Body of pancreas (tissue), 4 donors: ENCODE data around the gene GPRIN3. TPM values are rescaled to one million over a fixed set of nuclear protein-coding genes. Genes with fewer than 3 reads are reported as not detected.

Experiments
- ATAC-seq: fragments of 150-250 bp; one replicate; pipeline ENCODE4 v1.9.1; 2016
- DNase-seq, 4 donors: peaks; one replicate each; pipeline ENCODE4 v3.0.0-alpha.2; 2019
- H3K27ac ChIP-seq, 4 donors: fragments of 200-600 bp; sonication (generic); 1 replicate in 3 of 4; 2 replicates in 1 of 4; pipeline versions ENCODE4 v1.5.1 to v1.6.1; 2016 to 2019; ENCODE audit warnings: mild to moderate bottlenecking in 1 of 4, mixed read lengths in 1 of 4, moderate library complexity in 1 of 4
- H3K27me3 ChIP-seq, 2 donors: fragments of 200-600 bp; sonication (generic); one replicate each; pipeline ENCODE4 v1.6.0; 2016; ENCODE audit warnings: mild to moderate bottlenecking in 1 of 2
- H3K36me3 ChIP-seq, 2 donors: fragments of 200-600 bp; sonication (generic); replicated peaks in 1 of 2; 2 replicates each; pipeline ENCODE4 v1.5.1; 2016; ENCODE audit warnings: low read depth in 2 of 2; ENCODE audit not compliant: insufficient read depth in 1 of 2
- H3K4me1 ChIP-seq: fragments of 200-600 bp; sonication (generic); one replicate; pipeline ENCODE4 v1.6.0; 2016
- H3K4me3 ChIP-seq, 2 donors: fragments of 200-600 bp; sonication (generic); 1 replicate in 1 of 2; 2 replicates in 1 of 2; pipeline ENCODE4 v1.5.1; 2016 to 2019
- H3K9me3 ChIP-seq, 3 donors: fragments of 200-600 bp; sonication (generic); 1 replicate in 2 of 3; 2 replicates in 1 of 3; pipeline ENCODE4 v1.5.1; 2016
- POLR2A ChIP-seq, 3 donors: fragments of 450-650 bp; IDR thresholded peaks; one replicate each; pipeline ENCODE4 v1.6.1; 2016; ENCODE audit warnings: antibody characterized with exemption in 3 of 3, mild to moderate bottlenecking in 2 of 3
- WGBS, 2 donors: methylation state at CpG; one replicate each; pipeline ENCODE4 v1.1.5; 2017; 5-methylcytosine and 5-hydroxymethylcytosine counted together
- intact Hi-C: fragments of 100-400 bp; cut with DNase I; formaldehyde crosslinking; loops from one replicate; pipeline ENCODE4 v1.15.1; 2023
- total RNA-seq, 2 donors: library from RNA; depleted of rRNA; stranded (reverse); fragments of >200 nt; gene quantifications; one replicate each; pipeline ENCODE4 v1.1.0, GENCODE V29; 2016
- TF ChIP-seq, protein P1 (sequence below), 7 experiments: fragments of 450-650 bp in 4 of 7; fragments of 200-600 bp in 3 of 7; sonication (generic) in 3 of 7; IDR thresholded peaks; one replicate each; pipeline ENCODE4 v1.5.1; 2016 to 2019; ENCODE audit warnings: antibody characterized with exemption in 7 of 7

GPRIN3 gene
- total RNA-seq, 2 donors from 2014 or later, result 5.3 to 9.3 TPM

- 27 to 32% methylated on average over 2 of the region's 2 CpGs for WGBS, 2 donors
- no peak overlapping the region for H3K4me3 ChIP-seq
- intact Hi-C loops, result no loop called here
- no peaks in the 10 kb centered on the region for H3K9me3 ChIP-seq
- peak overlapping the region; percentile 39 to 93 (median 84) for H3K27ac ChIP-seq
- ATAC-seq (no peak), DNase-seq (no peak)
- TF ChIP-seq, protein P1, sequence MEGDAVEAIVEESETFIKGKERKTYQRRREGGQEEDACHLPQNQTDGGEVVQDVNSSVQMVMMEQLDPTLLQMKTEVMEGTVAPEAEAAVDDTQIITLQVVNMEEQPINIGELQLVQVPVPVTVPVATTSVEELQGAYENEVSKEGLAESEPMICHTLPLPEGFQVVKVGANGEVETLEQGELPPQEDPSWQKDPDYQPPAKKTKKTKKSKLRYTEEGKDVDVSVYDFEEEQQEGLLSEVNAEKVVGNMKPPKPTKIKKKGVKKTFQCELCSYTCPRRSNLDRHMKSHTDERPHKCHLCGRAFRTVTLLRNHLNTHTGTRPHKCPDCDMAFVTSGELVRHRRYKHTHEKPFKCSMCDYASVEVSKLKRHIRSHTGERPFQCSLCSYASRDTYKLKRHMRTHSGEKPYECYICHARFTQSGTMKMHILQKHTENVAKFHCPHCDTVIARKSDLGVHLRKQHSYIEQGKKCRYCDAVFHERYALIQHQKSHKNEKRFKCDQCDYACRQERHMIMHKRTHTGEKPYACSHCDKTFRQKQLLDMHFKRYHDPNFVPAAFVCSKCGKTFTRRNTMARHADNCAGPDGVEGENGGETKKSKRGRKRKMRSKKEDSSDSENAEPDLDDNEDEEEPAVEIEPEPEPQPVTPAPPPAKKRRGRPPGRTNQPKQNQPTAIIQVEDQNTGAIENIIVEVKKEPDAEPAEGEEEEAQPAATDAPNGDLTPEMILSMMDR (IDR thresholded peaks at IDR 0.05), result no peak
- H3K4me1 ChIP-seq, result peaks cover 73% of the 10 kb centered on the region
- H3K27me3 ChIP-seq, result no peaks in the 10 kb centered on the region
- no peaks in the 10 kb centered on the region for H3K36me3 ChIP-seq
Observed at GRCh38 chr4:89296896-89297295, 10.7 kb downstream of the GPRIN3 start.

GRCh38 chr4:89296399-89296798 is 11.2 kb downstream of the GPRIN3 start:
- Histone ChIP-seq H3K9me3 (no peaks in the 10 kb centered on the region), H3K4me1 (peaks cover 70% of the 10 kb centered on the region), H3K27me3 (no peaks in the 10 kb centered on the region), H3K36me3 (no peaks in the 10 kb centered on the region), H3K4me3 (no peak overlapping the region), H3K27ac (peak overlapping the region; percentile 39 to 93 (median 84))
- 6 to 19% methylated on average over 1 of the region's 1 CpG for WGBS, 2 donors
- peak; percentile 86 for ATAC-seq
- intact Hi-C loops, result no loop called here
- TF ChIP-seq, protein P1 (IDR thresholded peaks at IDR 0.05), result peak in 1 of 7 experiments; percentile 1
- TF ChIP-seq POLR2A (IDR thresholded peaks at IDR 0.05), result no peak
- no peak for DNase-seq

GRCh38 chr4:89295415-89295927 is 12.1 kb downstream of the GPRIN3 start:
- no peaks in the 10 kb centered on the region for H3K9me3 ChIP-seq
- intact Hi-C loops, result no loop called here
- TF ChIP-seq POLR2A (IDR thresholded peaks at IDR 0.05), result no peak
- TF ChIP-seq, protein P1 (IDR thresholded peaks at IDR 0.05), result no peak
- DNase-seq, result no peak
- 75 to 81% methylated on average over 3 of the region's 3 CpGs for WGBS, 2 donors
- H3K36me3 ChIP-seq, result no peaks in the 10 kb centered on the region
- ATAC-seq, result no peak
- no peak overlapping the region for H3K4me3 ChIP-seq
- H3K4me1 ChIP-seq, result peaks cover 71% of the 10 kb centered on the region
- H3K27me3 ChIP-seq, result no peaks in the 10 kb centered on the region
- peak overlapping the region in 3 of 4 donors; percentile 60 to 93 (median 91) for H3K27ac ChIP-seq

- Histone ChIP-seq H3K27ac (peak overlapping the region; percentile 11 to 93 (median 76)), H3K9me3 (no peaks in the 10 kb centered on the region), H3K36me3 (no peaks in the 10 kb centered on the region), H3K4me1 (peaks cover 68% of the 10 kb centered on the region), H3K27me3 (no peaks in the 10 kb centered on the region), H3K4me3 (no peak overlapping the region)
- WGBS, 2 donors, result 26 to 39% methylated on average over 5 of the region's 5 CpGs
- TF ChIP-seq, protein P1 (IDR thresholded peaks at IDR 0.05), result no peak
- TF ChIP-seq POLR2A (IDR thresholded peaks at IDR 0.05), result no peak
- no peak for DNase-seq
- no peak for ATAC-seq
- intact Hi-C loops, result no loop called here
Observed at GRCh38 chr4:89294573-89295269, 12.9 kb downstream of the GPRIN3 start.

- intact Hi-C loops, result no loop called here
- Histone ChIP-seq H3K4me3 (no peak overlapping the region), H3K9me3 (no peaks in the 10 kb centered on the region), H3K27ac (peak overlapping the region; percentile 22 to 91 (median 58)), H3K36me3 (no peaks in the 10 kb centered on the region), H3K27me3 (no peaks in the 10 kb centered on the region), H3K4me1 (peaks cover 63% of the 10 kb centered on the region)
- DNase-seq (no peak), ATAC-seq (no peak)
- 25 to 38% methylated on average over 4 of the region's 4 CpGs for WGBS, 2 donors
- no peak for TF ChIP-seq POLR2A (IDR thresholded peaks at IDR 0.05)
- TF ChIP-seq, protein P1 (IDR thresholded peaks at IDR 0.05), result no peak
Observed at GRCh38 chr4:89293299-89293698, 14.3 kb downstream of the GPRIN3 start.
